Measurements from ENCODE around the gene RAB11FIP3. TPM values are rescaled to one million over a fixed set of nuclear protein-coding genes. Genes with fewer than 3 reads are reported as not detected.

Gene RAB11FIP3
- total and polyA plus RNA-seq, 7 experiments from 2014 or later, result 0.71 to 53.0 (median 43.3) TPM

GRCh38 chr16:530111-530817 is 104.8 kb downstream of the RAB11FIP3 start:
- ATAC-seq, result no peak
- H3K4me1 ChIP-seq (ENCODE audit: control insufficient read depth in 2 of 2, insufficient read depth in 2 of 2, low read length in 2 of 2), result peaks cover 25 to 26% of the 10 kb centered on the region in 2 donors
- peaks cover 0 to 4% (median 0%) of the 10 kb centered on the region in 3 experiments for H3K36me3 ChIP-seq (ENCODE audit: control insufficient read depth in 2 of 3, insufficient read depth in 3 of 3, low read length in 3 of 3)
- ChIA-PET CTCF (interaction anchor here (0.7 kb wide), 1 partner anchor 206 kb away, joined by 3 read pairs; no protein-coding TSS in a partner anchor), POLR2A (interaction anchor here (0.9 to 1.1 kb wide), 2 partner anchors 8 to 22 kb away, joined by 3 to 4 read pairs; no protein-coding TSS in a partner anchor)
- H3K4me3 ChIP-seq (ENCODE audit: low read length), result no peak overlapping the region
- H3K27ac Mint-ChIP-seq, result no peak overlapping the region
- H3K36me3 Mint-ChIP-seq, result peaks cover 0 to 2% (median 0%) of the 10 kb centered on the region in 5 donors
- H3K27ac ChIP-seq (ENCODE audit: low read depth, low read length), result no peak overlapping the region
- peaks cover 21 to 32% (median 29%) of the 10 kb centered on the region in 7 donors for H3K4me1 Mint-ChIP-seq
- no peaks in the 10 kb centered on the region for H3K9me3 Mint-ChIP-seq
- H3K27me3 ChIP-seq (ENCODE audit: control insufficient read depth in 2 of 2, insufficient read depth in 2 of 2, low read length in 2 of 2), result no peaks in the 10 kb centered on the region
- no peak for DNase-seq
- peak overlapping the region; percentile 40 to 90 (median 77) for H3K4me3 Mint-ChIP-seq
- no peaks in the 10 kb centered on the region for H3K9me3 ChIP-seq (ENCODE audit: control insufficient read depth in 2 of 3, low read length in 3 of 3)
- intact Hi-C loops (cut with micrococcal nuclease), result no loop called here
- H3K27me3 Mint-ChIP-seq, result no peaks in the 10 kb centered on the region

DNA sequence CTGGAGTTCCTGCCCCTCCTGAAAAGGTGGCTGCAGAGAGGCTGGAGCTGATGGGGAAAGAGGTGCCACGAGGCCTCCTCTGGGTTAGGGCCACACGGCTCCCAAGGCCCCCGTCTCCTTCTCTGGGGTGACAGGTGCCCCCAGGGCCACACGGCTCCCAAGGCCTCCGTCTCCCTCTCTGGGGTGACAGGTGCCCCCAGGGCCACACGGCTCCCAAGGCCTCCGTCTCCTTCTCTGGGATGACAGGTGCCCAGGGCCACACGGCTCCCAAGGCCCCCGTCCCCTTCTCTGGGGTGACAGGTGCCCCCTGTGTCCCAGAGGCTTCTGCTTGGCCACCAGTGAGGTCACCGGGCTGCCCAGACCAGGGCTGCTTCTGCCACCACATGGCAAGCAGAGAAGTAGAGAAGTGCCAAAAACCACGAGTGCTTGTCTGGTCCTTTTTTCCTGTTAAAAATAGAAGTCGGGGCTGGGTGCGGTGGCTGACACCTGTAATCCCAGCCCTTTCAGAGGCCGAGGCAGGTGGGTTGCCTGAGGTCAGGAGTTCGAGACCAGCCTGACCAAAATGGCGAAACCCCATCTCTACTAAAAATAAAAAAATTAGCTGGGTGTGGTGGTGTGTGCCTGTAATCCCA is 106.2 kb downstream of the RAB11FIP3 start:
- H3K4me1 ChIP-seq (ENCODE audit: control insufficient read depth in 2 of 2, insufficient read depth in 2 of 2, low read length in 2 of 2), result peaks cover 11 to 16% of the 10 kb centered on the region in 2 donors
- intact Hi-C loops (cut with micrococcal nuclease), result no loop called here
- no peaks in the 10 kb centered on the region for H3K9me3 ChIP-seq (ENCODE audit: control insufficient read depth in 2 of 3, low read length in 3 of 3)
- peaks cover 0 to 9% (median 0%) of the 10 kb centered on the region in 3 experiments for H3K36me3 ChIP-seq (ENCODE audit: control insufficient read depth in 2 of 3, insufficient read depth in 3 of 3, low read length in 3 of 3)
- Mint-ChIP-seq H3K27ac (no peak overlapping the region), H3K4me1 (peaks cover 10 to 22% (median 18%) of the 10 kb centered on the region in 7 donors), H3K4me3 (no peak overlapping the region), H3K36me3 (no peaks in the 10 kb centered on the region), H3K27me3 (no peaks in the 10 kb centered on the region), H3K9me3 (no peaks in the 10 kb centered on the region)
- H3K27ac ChIP-seq (ENCODE audit: low read depth, low read length), result no peak overlapping the region
- POLR2A ChIA-PET, result interaction anchor here (0.9 to 1.1 kb wide), 2 partner anchors 9 to 23 kb away, joined by 3 to 4 read pairs; no protein-coding TSS in a partner anchor
- no peak for DNase-seq
- CTCF ChIA-PET, result no interaction called here
- no peaks in the 10 kb centered on the region for H3K27me3 ChIP-seq (ENCODE audit: control insufficient read depth in 2 of 2, insufficient read depth in 2 of 2, low read length in 2 of 2)
- no peak overlapping the region for H3K4me3 ChIP-seq (ENCODE audit: low read length)
- ATAC-seq, result no peak

DNA sequence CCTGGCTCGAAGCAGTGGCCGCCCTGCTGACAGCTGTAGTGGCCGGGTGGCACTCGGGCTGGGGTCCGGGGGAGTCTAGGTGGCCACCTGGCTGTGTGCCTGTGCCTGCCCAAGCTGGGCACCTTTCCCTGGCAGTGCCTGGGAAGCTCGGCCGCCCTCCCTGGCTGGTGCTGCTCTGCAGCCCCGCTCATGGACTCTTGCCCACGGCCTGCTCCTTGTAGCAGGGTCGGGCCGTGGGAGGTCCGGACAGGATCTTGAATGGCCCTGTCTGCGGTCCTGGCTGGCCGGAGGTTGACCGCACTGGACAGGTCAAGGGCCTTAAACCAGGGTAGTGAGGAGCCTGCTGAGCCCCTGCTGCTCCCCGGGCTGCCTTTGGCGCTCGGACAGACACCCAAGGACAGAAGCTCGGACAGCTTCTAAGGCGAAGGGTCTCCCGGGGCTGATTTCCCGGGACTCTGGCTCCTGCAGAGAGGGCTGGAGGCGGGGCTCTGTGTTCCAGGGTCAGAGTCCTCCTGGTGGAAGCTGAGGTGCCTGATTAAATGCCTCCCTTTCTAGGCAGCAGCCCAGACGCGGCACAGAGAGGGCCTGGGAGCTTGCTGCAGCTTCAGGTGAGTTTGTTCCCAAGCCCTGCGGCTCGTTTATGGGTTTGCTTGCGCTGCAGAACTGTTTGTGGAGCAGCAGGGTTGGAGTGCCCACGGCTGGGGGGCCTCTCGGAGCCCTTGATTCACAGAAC is 108.1 kb downstream of the RAB11FIP3 start:
- ChIA-PET CTCF (no interaction called here), POLR2A (no interaction called here)
- no peaks in the 10 kb centered on the region for H3K36me3 Mint-ChIP-seq
- Histone ChIP-seq H3K4me1 (ENCODE audit: control insufficient read depth in 2 of 2, insufficient read depth in 2 of 2, low read length in 2 of 2) (peaks cover 11 to 15% of the 10 kb centered on the region in 2 donors), H3K36me3 (ENCODE audit: control insufficient read depth in 2 of 3, insufficient read depth in 3 of 3, low read length in 3 of 3) (peaks cover 0 to 24% (median 0%) of the 10 kb centered on the region in 3 experiments), H3K4me3 (ENCODE audit: low read length) (no peak overlapping the region), H3K27ac (ENCODE audit: low read depth, low read length) (no peak overlapping the region), H3K27me3 (ENCODE audit: control insufficient read depth in 2 of 2, insufficient read depth in 2 of 2, low read length in 2 of 2) (no peaks in the 10 kb centered on the region), H3K9me3 (ENCODE audit: control insufficient read depth in 2 of 3, low read length in 3 of 3) (no peaks in the 10 kb centered on the region)
- H3K9me3 Mint-ChIP-seq, result no peaks in the 10 kb centered on the region
- intact Hi-C loops (cut with micrococcal nuclease), result no loop called here
- no peak overlapping the region for H3K4me3 Mint-ChIP-seq
- no peaks in the 10 kb centered on the region for H3K27me3 Mint-ChIP-seq
- no peak for DNase-seq
- peaks cover 8 to 20% (median 15%) of the 10 kb centered on the region in 7 donors for H3K4me1 Mint-ChIP-seq
- ATAC-seq, result no peak
- no peak overlapping the region for H3K27ac Mint-ChIP-seq

GRCh38 chr16:534135-534534 is 108.7 kb downstream of the RAB11FIP3 start:
- Mint-ChIP-seq H3K9me3 (no peaks in the 10 kb centered on the region), H3K27me3 (no peaks in the 10 kb centered on the region), H3K4me3 (no peak overlapping the region), H3K27ac (no peak overlapping the region), H3K4me1 (peaks cover 2 to 15% (median 10%) of the 10 kb centered on the region in 7 donors), H3K36me3 (peaks cover 0 to 4% (median 0%) of the 10 kb centered on the region in 5 donors)
- Histone ChIP-seq H3K4me3 (ENCODE audit: low read length) (no peak overlapping the region), H3K36me3 (ENCODE audit: control insufficient read depth in 2 of 3, insufficient read depth in 3 of 3, low read length in 3 of 3) (peaks cover 0 to 26% (median 0%) of the 10 kb centered on the region in 3 experiments), H3K27ac (ENCODE audit: low read depth, low read length) (no peak overlapping the region), H3K4me1 (ENCODE audit: control insufficient read depth in 2 of 2, insufficient read depth in 2 of 2, low read length in 2 of 2) (peaks cover 10 to 13% of the 10 kb centered on the region in 2 donors), H3K9me3 (ENCODE audit: control insufficient read depth in 2 of 3, low read length in 3 of 3) (no peaks in the 10 kb centered on the region), H3K27me3 (ENCODE audit: control insufficient read depth in 2 of 2, insufficient read depth in 2 of 2, low read length in 2 of 2) (no peaks in the 10 kb centered on the region)
- ChIA-PET POLR2A (no interaction called here), CTCF (no interaction called here)
- ATAC-seq, result no peak
- no peak for DNase-seq
- intact Hi-C loops (cut with micrococcal nuclease), result no loop called here

- H3K36me3 ChIP-seq (ENCODE audit: control insufficient read depth in 2 of 3, insufficient read depth in 3 of 3, low read length in 3 of 3), result peaks cover 0 to 34% (median 0%) of the 10 kb centered on the region in 3 experiments
- no peak for DNase-seq
- Mint-ChIP-seq H3K4me1 (peaks cover 0 to 7% (median 6%) of the 10 kb centered on the region in 7 donors), H3K27me3 (no peaks in the 10 kb centered on the region), H3K4me3 (no peak overlapping the region), H3K27ac (no peak overlapping the region), H3K9me3 (no peaks in the 10 kb centered on the region), H3K36me3 (peaks cover 0 to 4% (median 0%) of the 10 kb centered on the region in 5 donors)
- ChIA-PET POLR2A (no interaction called here), CTCF (no interaction called here)
- peaks cover 2 to 5% of the 10 kb centered on the region in 2 donors for H3K4me1 ChIP-seq (ENCODE audit: control insufficient read depth in 2 of 2, insufficient read depth in 2 of 2, low read length in 2 of 2)
- intact Hi-C loops (cut with micrococcal nuclease), result no loop called here
- peak; percentile 4 for ATAC-seq
- no peak overlapping the region for H3K4me3 ChIP-seq (ENCODE audit: low read length)
- H3K9me3 ChIP-seq (ENCODE audit: control insufficient read depth in 2 of 3, low read length in 3 of 3), result no peaks in the 10 kb centered on the region
- no peak overlapping the region for H3K27ac ChIP-seq (ENCODE audit: low read depth, low read length)
- H3K27me3 ChIP-seq (ENCODE audit: control insufficient read depth in 2 of 2, insufficient read depth in 2 of 2, low read length in 2 of 2), result no peaks in the 10 kb centered on the region
Measured at GRCh38 chr16:534856-535445, 109.5 kb downstream of the RAB11FIP3 start.
